ENCODE measurements around the gene ASB4.
A peak's percentile ranks its signal among the peaks of the same experiment; 100 is the strongest.
"Not testable (repeated sequence)": the region's sequence is repeated elsewhere in the genome, so short reads cannot be mapped to it uniquely, and the experiment has no call there.

ASB4 gene, protein sequence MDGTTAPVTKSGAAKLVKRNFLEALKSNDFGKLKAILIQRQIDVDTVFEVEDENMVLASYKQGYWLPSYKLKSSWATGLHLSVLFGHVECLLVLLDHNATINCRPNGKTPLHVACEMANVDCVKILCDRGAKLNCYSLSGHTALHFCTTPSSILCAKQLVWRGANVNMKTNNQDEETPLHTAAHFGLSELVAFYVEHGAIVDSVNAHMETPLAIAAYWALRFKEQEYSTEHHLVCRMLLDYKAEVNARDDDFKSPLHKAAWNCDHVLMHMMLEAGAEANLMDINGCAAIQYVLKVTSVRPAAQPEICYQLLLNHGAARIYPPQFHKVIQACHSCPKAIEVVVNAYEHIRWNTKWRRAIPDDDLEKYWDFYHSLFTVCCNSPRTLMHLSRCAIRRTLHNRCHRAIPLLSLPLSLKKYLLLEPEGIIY

DNA sequence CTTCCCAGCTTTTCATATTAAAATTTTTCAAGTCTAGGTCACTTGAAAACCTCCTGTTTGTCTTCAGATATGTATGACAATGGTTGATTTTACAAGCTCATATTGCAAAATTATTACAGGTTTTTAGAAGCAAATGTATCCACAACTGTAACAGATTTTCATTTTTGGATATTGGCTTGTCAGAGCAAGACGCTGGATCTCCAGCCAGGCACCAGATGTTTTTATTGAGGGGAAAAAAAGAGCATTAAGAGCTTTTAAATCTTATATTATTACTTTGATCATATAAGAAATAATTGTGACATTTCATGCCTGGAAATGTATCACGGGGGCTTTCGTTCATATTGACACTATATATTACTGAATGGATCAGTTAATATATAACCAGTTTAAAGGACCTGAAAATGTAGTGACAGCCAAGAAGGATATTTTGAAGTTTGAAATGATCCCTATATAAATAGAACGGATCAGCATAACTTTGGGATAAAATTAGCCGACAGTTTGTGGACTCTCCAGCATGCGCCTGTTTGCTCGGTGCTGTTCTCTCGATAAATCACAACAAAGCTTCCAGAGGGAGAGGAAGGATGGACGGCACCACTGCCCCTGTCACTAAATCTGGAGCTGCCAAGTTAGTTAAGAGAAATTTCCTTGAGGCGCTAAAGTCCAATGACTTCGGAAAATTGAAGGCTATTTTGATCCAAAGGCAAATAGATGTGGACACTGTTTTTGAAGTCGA, at the start of gene ASB4:
Gene ASB4 (plus strand): TSS at position 553 of the 733 bp plus-strand sequence. CDS start 29 bp downstream, at position 582.
- DNase-seq, result no peak

DNA sequence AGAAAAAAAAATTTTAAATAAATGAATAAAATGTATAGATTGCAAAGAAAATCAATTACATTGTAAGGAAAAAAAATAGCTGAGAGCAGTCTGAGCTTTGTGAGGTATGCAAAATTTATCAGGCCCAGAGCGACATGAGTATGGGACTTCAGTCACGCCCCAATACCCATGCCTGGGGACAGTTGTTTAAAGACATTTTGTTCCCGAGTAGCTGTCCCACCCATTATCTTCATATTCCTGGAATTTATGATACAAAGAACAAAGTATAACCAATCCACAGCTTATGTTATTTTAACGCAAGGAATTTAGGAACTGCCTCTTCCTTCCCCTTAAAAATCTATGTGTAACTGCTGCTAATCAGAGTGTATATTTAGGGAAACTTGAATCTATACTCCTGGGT, 49.3 kb upstream of the ASB4 start:
- no peak for DNase-seq

DNA sequence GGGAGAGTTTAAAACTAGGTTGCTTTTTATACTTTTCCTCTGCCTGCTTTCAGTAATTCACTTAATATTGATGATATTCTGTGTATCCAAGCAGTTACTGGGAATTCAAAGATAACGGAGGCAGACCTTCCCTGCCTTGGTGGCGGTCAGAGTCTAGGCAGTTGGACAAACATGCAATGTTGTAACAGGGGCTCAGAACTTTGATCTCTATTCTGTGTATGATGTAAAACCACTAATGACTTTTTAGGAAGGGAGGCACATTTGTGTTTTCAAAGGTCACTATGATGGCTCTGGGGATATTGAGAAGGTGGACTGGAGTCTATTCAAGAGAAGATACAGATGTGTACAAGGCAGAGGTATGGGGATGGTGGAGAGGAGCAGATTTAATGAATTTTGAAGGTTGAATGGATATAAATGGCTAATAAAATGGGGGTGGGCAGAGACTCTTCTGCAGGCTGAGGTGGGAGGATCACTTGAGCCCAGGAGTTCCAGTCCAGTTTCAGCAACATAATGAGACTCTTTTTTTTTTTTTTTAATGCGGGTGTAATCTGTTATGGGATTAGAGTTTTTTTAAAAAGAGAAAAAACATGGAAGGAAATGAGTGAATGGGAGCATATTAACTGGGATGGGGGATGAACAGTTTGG, 45.2 kb upstream of the ASB4 start:
- no peak for DNase-seq

DNA sequence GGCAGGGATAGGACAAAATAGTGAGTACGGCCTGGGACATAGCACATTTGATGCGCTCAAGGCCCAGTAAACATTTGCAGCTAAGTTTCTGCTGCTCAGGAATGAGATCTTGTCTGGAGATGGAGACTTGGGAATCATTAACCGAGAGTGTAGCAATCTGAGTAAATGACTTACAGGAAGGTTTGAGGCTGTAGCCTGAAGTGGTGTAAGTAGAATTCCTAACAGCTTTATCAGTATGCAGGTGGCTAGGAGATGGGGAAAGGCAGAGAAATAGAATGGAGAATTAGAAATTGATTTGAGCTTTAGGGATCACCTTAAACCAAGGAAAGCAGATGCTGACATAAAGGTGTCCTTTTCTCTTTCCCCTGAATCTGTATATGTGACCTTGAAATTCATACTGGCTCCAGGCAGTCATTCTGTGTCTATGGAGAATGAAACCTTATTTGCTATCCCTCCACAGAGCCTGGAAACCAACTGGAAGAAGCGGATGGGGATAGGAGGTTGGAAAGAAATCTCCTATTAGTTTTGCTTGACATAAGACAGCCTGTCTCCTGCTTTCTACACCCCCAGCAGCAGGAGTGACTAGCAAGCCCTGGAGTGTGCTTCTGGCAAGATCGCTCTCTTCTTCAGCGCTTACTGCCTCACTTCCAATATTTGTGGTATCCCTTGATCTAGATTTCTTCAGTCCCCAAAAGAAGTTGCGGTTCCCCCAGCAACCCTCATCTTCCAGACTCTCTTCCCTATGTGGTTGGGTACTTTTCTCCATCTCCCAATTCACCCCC, 44.5 kb upstream of the ASB4 start:
- no peak for DNase-seq

DNA sequence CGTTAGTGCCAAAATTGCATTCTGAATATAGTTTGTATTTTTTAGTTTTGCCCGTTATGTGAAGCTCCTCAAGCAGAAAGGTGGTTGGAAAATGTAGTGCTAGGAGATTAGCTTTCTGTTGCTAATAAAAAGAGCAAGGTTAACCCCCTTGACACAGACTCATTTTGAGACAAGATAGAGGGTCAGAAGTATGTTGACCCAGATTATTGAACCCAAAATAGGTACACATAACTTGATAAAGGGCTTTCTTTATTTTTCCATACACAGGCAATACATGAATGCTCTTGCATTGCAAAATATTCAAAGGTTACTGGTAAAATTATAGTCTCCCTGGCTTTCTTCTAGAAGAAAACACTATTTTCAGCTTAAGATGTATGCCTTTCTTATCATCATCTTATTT, 40.9 kb upstream of the ASB4 start:
- DNase-seq, result no peak

DNA sequence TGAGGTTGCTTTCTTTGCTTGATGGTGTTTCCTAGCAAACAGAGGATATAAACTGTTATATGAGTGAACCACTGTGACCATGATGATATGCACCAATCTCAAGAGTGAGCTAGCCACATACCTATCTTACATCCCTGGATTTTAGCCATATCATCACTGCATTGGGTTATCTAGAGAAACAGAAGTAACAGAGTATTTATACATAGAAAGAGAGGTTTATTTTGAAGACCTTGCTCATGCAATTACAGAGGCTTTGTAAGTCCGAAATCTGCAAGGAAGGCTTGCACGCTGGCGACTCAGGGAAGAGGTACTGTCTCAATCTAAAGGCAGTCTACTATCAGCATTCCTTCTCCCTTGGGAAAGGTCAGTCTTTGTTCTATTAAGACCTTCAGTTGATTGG, 39.1 kb upstream of the ASB4 start:
- DNase-seq, result no peak

DNA sequence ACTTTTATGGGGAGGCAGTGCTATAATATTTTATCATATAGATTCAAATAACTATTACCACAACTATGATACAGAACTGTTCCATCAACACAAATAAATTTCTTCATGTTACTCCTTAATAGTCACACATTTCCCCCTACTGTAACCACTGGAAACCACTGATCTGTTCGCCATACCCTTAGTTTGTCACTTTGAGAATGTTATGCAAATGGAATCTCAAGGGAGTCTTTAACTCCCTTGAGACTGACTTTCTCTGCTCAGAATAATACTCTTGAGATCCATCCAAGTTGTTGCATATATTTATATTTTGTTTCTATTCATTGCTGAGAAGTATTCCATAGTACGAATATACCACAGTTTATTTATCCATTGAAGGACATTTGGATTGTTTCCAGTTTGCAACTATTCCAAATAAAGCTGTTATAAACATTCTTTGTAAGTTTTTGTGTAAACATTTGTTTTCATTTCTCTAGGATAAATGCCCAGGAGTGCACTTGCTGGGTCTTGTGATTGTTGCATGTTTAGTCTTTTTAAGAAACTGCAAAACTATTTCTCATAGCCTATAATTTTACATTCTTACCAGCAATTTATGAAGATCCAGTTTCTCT, 31.2 kb upstream of the ASB4 start:
- no peak for DNase-seq

DNA sequence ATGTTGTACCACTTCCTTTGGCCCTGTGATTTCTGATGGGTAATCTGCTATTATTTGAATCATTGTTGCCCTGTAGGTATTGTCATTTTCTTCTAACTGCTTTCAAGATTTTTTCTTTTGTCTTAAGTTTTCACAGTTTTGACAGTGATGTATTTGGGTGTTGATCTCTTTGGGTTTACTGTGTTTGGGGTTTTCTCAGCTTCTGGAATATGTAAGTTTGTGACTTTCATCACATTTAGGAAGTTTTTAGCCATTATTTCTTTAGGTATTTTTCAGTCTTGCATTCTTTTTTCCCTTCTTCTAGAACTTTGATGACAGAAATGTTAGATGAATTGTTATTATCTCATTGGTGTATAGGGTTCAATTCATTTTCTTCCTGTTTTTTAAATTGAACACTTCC, 27.8 kb upstream of the ASB4 start:
- no peak for DNase-seq

DNA sequence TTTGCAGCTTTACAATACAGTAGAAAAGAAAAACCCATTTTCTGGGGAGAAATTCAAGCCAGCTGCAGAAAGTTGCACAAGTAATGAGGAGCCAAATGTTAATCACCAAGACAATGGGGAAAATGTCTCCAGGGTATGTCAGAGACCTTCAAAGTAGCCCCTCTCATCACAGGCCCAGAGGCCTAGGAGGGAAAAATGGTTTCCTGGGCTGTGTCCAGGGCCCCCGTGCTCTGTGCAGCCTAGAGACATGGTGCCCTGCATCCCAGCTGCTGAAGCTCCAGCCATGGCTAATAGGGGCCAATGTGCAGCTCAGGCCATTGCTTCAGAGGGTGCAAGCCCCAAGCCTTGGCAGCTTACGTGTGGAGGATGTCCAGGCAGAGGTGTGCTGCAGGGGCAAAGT, 25.1 kb upstream of the ASB4 start:
- DNase-seq, result not testable (repeated sequence)

DNA sequence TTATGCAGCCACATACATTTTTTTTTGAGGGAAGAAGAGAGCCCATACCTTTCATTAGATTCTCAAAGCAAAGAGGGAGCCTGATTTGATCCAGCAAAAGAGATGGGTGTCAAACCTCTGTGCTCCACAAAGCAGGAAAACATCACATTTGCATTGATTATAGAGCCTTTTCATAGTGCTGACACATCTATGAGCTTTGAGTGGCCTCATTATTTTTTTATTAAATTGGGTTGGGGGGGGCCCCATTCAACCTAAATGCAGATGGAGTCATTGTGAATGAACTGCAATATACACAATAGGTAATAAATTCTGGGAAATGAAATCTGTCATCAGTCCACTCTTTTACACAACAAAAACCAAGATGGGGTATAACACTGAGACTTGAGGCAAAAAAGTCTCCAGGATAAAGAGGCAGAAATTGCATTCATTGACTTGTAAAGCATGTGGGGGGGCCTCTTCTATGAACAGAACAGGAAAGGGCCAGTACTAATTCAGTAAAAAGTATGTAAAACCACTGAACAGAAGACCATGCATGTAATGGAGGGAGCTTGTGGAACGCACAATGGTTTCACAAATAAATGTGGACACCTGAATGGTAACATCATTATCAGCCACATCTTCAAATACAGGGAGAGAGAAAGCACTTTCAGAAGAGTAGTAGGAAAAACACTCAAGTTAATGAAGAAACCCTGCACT, 17.7 kb upstream of the ASB4 start:
- DNase-seq, result no peak

DNA sequence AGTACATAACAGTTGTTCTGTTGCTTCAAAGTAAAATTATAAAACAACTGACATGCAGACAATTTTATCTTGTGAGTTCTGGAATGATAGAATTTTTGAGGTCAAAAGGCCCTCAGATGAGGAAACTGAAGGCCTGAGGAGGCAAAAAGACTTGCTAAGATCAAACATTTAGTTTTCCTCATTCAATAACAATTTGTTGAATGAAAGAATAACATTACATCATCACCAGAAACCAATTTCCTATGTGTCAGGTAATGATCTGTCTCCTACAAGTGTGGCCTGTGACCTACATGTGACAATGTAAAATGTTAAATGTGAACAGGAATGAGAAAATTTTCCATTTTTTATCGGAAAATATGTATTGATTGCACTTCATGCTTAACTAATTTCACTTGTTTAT, 16.6 kb upstream of the ASB4 start:
- DNase-seq, result no peak

DNA sequence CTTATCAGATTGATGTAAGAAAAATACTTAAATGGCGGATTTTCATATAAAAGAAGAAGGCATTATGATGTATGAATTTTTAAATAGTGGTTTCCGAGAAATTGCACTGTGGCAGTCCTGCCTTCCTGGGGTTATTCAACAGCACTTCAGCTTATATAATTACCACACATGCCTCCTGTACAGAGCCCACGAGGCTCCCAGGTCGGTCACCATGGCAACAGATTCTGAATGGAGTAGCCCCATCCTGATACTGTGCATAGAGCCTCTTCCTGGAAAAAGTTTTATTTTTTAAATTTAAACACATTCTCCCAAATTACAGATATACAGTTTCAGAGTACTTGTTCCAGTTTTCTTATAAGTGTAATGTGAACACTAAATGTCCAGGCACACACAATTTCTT, 15.9 kb upstream of the ASB4 start:
- DNase-seq, result peak in 2 of 51 donors; percentile 1 to 31

DNA sequence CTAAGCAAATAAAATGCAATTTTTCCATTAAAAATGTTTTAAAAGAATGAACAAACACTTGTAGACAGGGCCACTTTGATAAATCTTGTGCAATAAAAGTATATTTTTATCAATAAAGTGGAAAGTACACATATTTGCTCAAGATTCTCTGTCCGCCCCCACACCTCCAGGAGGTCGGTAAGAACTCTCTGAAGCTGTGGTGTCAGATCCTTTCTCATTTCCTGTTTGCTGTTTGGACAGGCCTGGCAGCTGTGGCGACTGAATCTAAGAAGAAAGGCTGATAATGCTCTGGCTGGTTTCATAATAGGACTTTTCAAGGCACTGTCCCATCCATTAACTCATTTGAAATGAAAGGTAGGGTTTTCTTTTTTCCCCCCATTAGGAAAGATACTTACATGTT, 15.3 kb upstream of the ASB4 start:
- DNase-seq, result no peak

DNA sequence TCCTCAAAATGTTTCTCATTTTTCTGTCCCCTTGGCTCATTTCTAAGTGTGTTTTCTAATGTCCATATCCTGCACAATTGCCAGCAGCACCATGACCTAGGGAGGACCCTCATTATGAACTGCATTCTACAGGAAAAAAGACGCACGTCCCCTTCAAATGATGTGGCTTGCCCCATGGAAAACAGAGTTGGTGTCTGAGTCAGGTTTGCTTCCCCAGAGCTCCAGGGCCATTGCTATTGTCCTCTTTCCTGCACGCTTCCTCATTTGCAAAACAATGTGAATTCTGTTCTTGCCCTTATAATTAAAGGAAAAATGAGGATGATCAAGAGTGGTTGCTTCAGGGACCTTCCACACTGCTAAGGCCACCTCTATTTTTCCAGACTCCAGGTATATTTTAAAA, 14.7 kb upstream of the ASB4 start:
- no peak for DNase-seq

DNA sequence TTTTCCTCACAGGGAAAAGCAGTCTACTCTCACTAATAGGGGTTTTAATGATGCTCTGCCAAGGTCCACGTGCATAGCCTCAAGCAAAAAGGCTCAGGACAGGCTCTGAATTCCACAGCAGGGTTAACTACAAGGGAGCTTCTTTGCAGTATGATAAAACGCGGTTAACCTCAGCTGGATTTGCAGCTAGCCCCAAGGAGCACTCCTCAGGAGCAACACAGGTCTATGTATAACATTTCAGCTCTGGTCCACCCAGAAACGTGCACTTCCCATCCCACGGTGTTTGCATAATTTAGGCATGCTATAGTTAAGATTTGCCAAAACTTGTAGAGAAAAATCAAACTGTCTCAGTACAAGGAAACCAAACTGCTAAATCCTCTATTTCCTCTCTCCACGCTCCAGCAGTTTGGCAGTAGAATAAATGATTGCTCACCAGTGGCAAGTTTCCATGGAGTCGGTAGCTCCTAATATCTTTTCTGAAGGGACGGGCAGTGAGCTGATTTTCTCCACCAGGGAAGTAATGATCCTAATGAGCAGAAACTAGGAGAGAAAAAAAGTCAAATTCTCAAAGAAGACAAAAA, 13.1 kb upstream of the ASB4 start:
- DNase-seq, result peak in 3 of 51 donors; percentile 4 to 18 (median 4)

DNA sequence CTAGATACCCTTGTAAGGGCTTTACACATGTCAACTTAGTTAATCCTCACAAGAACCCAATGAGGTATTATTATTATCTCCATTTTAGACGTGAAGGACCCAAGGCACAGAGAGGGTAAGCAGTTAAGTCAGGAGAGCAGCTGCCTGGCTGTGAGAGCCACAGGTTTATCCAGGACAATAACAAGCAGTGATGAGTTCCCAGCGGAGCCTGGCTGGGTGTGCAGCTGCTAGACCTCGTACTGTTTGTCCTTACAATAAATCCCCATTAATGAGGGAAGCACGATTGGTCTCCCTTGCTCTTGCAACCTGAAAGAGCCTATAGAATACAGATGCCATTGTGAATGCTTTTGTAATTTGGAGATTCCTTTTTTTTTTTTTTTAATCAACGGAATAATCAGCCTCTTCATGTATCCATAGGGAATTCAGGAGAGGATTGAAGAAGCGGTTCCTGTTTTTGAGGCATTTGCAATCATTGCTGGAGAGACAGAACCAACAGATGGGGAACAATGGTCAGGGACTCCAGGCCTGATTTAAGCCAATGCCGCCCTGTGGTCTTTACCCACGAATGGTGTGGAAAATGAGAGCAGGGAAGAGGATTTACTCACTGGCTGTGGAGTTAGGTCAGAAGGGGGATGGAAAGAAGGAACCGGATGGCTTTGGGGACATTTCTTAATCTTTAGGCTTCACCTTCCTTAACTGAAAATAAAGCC, 12.3 kb upstream of the ASB4 start:
- no peak for DNase-seq

DNA sequence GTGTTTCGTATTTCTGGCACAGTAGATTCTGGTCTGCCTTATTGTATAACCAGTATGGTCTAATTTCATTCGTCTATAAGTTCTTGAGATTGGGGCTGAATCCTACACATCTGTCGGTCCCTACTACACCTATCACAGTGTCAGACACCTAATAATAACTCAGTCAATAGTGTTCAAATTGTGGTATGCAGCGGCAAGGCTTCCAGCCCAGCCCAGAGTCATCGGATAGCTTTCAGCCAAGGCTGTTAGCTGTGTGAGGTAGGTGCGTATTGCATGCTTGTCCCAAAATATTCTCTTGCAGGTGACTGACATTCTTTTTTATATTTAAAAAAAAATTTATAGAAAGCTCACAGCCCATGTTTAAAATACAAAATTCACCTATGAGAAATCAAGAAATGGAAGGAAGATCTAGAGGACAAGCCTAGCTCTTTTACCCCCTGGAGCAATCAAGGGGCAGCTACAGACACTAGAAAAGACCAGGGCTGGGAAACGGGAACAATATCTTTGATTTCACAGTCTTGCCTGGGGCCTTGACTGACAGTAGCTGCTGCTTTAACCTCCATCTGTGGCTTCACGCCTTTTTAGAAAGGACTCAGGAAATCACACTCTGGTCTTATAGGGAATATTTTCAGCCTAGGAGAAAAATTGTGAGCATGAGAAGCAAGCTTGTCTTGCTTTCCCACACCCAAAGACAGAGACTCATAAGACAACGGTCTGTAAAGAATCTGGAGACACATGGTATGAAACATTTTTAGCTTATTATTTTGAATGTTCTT, 9.5 kb upstream of the ASB4 start:
- no peak for DNase-seq

DNA sequence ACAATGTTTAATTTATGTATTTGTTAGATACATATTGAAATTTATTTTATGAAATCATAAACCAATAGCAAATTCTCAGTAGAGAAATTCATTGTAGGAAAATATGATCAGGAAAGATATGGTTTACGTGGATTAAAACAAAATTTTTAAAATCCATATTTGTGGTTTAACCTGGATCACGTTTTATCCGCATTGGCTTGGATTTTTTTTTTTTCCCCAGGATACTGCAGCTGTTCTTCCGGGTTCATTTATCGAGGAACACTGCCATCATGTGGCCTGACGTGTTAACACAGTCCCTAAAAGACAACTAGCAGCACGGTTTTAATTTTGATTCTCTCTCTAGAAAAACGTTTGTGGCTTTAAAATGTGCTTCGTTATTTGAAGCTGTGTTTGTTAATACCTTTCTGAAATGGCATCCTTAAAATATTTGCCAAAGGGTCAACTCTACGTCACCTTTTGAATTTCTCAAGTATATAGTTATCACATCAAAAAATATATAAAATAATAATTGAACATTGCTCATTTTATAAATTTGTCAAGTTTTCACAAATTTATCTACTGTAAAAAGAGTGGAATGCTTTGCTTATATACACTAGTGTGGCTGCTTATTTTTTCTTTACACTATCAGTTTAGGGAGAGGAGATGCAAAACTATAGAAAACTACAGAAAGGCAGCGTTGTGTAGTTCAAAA, 8.7 kb upstream of the ASB4 start:
- DNase-seq, result peak in 33 of 51 donors; percentile 2 to 76 (median 36)
